HEK293 (cell line): ENCODE data around the gene GP1BB.

Source experiments
- KLF17 ChIP-seq: fragments of 450-650 bp; formaldehyde crosslinking; IDR thresholded peaks from 2 replicates; pipeline ENCODE4 v1.5.1; 2016; ENCODE audit warnings: missing biosample characterization, missing genetic modification characterization
- KLF7 ChIP-seq: fragments of 450-650 bp; formaldehyde crosslinking; IDR thresholded peaks from 2 replicates; pipeline ENCODE4 v1.5.1; 2016; ENCODE audit warnings: missing biosample characterization, missing genetic modification characterization, borderline replicate concordance
- SCRT2 ChIP-seq: fragments of 450-650 bp; formaldehyde crosslinking; IDR thresholded peaks from 2 replicates; pipeline ENCODE4 v1.5.1; 2016; ENCODE audit warnings: missing biosample characterization, missing genetic modification characterization
- ZBTB10 ChIP-seq: fragments of 450-650 bp; formaldehyde crosslinking; IDR thresholded peaks from 2 replicates; pipeline ENCODE4 v1.5.1; 2016; ENCODE audit warnings: missing biosample characterization, missing genetic modification characterization
- ZBTB11 ChIP-seq: fragments of 450-650 bp; formaldehyde crosslinking; conservative IDR thresholded peaks from 2 replicates; pipeline ENCODE4 v1.5.1; 2016; ENCODE audit warnings: low read depth, missing biosample characterization, missing genetic modification characterization
- ZBTB48 ChIP-seq: fragments of 450-650 bp; formaldehyde crosslinking; IDR thresholded peaks from 2 replicates; pipeline ENCODE4 v1.5.1; 2016; ENCODE audit warnings: missing biosample characterization, missing genetic modification characterization
- ZBTB8A ChIP-seq: fragments of 450-650 bp; formaldehyde crosslinking; IDR thresholded peaks from 2 replicates; pipeline ENCODE4 v1.5.1; 2016; ENCODE audit warnings: missing biosample characterization, missing genetic modification characterization
- ZFHX2 ChIP-seq: fragments of 450-650 bp; formaldehyde crosslinking; conservative IDR thresholded peaks from 2 replicates; pipeline ENCODE4 v1.5.1; 2016; ENCODE audit warnings: missing biosample characterization, missing genetic modification characterization
- ZNF175 ChIP-seq: fragments of 450-650 bp; formaldehyde crosslinking; IDR thresholded peaks from 2 replicates; pipeline ENCODE4 v1.5.1; 2016; ENCODE audit warnings: missing biosample characterization, missing genetic modification characterization
- ZNF26 ChIP-seq: fragments of 450-650 bp; formaldehyde crosslinking; IDR thresholded peaks from 2 replicates; pipeline ENCODE4 v1.5.1; 2016; ENCODE audit warnings: missing biosample characterization, missing genetic modification characterization
- ZNF311 ChIP-seq: fragments of 450-650 bp; formaldehyde crosslinking; IDR thresholded peaks from 2 replicates; pipeline ENCODE4 v1.5.1; 2017; ENCODE audit warnings: missing biosample characterization, missing genetic modification characterization, borderline replicate concordance
- ZNF341 ChIP-seq: fragments of 450-650 bp; formaldehyde crosslinking; IDR thresholded peaks from 2 replicates; pipeline ENCODE4; 2016; ENCODE audit warnings: low read depth, missing biosample characterization, missing genetic modification characterization
- ZNF354C ChIP-seq: fragments of 450-650 bp; formaldehyde crosslinking; IDR thresholded peaks from 2 replicates; pipeline ENCODE4 v1.5.1; 2016; ENCODE audit warnings: missing biosample characterization, missing genetic modification characterization, low read depth, borderline replicate concordance
- ZNF600 ChIP-seq: fragments of 450-650 bp; formaldehyde crosslinking; IDR thresholded peaks from 2 replicates; pipeline ENCODE4 v1.5.1; 2016; ENCODE audit warnings: missing biosample characterization, missing genetic modification characterization
- ZNF629 ChIP-seq: fragments of 450-650 bp; formaldehyde crosslinking; IDR thresholded peaks from 2 replicates; pipeline ENCODE4 v1.5.1; 2017; ENCODE audit warnings: missing biosample characterization, missing genetic modification characterization
- ZNF677 ChIP-seq: fragments of 450-650 bp; IDR thresholded peaks from 2 replicates; pipeline ENCODE4 v1.5.0; 2018; ENCODE audit warnings: missing biosample characterization, mild to moderate bottlenecking, missing genetic modification characterization, moderate library complexity
- ZSCAN4 ChIP-seq: fragments of 450-650 bp; formaldehyde crosslinking; IDR thresholded peaks from 2 replicates; pipeline ENCODE4 v1.5.1; 2017; ENCODE audit warnings: missing biosample characterization, missing genetic modification characterization

Gene GP1BB

GRCh38 chr22:19731361-19732135 lies 8.2 kb downstream of the GP1BB start (continued):
- no peak; the same call in 1 of the 2 replicates for TF ChIP-seq ZNF341 (tag by site-specific recombination)
- TF ChIP-seq ZNF677 (tag by site-specific recombination) = no peak
- no peak for TF ChIP-seq SCRT2
- no peak for TF ChIP-seq ZNF354C
- TF ChIP-seq ZNF600 (tag by site-specific recombination) = no peak
- no peak for TF ChIP-seq ZNF26 (tag by site-specific recombination)
- TF ChIP-seq ZFHX2 (tag by site-specific recombination) = peak; percentile 84
- no peak for TF ChIP-seq KLF7
- no peak for TF ChIP-seq ZSCAN4 (tag by site-specific recombination)
- peak; percentile 49; the same call in 1 of the 2 replicates for TF ChIP-seq KLF17 (tag by site-specific recombination)
- no peak for TF ChIP-seq ZBTB48 (tag by site-specific recombination)
- no peak for TF ChIP-seq ZNF311 (tag by site-specific recombination)
- TF ChIP-seq ZBTB8A = peak; percentile 50
- TF ChIP-seq ZBTB10 (tag by site-specific recombination) = no peak
- TF ChIP-seq ZBTB11 = no peak
- TF ChIP-seq ZNF175 (tag by site-specific recombination) = no peak
- TF ChIP-seq ZNF629 (tag by site-specific recombination) = no peak
